ENCODE results near the gene TKT. TPM values are rescaled to one million over a fixed set of nuclear protein-coding genes. Genes with fewer than 3 reads are reported as not detected.

The TKT gene
- total and polyA plus RNA-seq, 2 of the 8 experiments (the other 6 are each of a cell fraction or from before 2014, with no cell fraction given): 418 to 986 TPM

- TF ChIP-seq, protein P1, sequence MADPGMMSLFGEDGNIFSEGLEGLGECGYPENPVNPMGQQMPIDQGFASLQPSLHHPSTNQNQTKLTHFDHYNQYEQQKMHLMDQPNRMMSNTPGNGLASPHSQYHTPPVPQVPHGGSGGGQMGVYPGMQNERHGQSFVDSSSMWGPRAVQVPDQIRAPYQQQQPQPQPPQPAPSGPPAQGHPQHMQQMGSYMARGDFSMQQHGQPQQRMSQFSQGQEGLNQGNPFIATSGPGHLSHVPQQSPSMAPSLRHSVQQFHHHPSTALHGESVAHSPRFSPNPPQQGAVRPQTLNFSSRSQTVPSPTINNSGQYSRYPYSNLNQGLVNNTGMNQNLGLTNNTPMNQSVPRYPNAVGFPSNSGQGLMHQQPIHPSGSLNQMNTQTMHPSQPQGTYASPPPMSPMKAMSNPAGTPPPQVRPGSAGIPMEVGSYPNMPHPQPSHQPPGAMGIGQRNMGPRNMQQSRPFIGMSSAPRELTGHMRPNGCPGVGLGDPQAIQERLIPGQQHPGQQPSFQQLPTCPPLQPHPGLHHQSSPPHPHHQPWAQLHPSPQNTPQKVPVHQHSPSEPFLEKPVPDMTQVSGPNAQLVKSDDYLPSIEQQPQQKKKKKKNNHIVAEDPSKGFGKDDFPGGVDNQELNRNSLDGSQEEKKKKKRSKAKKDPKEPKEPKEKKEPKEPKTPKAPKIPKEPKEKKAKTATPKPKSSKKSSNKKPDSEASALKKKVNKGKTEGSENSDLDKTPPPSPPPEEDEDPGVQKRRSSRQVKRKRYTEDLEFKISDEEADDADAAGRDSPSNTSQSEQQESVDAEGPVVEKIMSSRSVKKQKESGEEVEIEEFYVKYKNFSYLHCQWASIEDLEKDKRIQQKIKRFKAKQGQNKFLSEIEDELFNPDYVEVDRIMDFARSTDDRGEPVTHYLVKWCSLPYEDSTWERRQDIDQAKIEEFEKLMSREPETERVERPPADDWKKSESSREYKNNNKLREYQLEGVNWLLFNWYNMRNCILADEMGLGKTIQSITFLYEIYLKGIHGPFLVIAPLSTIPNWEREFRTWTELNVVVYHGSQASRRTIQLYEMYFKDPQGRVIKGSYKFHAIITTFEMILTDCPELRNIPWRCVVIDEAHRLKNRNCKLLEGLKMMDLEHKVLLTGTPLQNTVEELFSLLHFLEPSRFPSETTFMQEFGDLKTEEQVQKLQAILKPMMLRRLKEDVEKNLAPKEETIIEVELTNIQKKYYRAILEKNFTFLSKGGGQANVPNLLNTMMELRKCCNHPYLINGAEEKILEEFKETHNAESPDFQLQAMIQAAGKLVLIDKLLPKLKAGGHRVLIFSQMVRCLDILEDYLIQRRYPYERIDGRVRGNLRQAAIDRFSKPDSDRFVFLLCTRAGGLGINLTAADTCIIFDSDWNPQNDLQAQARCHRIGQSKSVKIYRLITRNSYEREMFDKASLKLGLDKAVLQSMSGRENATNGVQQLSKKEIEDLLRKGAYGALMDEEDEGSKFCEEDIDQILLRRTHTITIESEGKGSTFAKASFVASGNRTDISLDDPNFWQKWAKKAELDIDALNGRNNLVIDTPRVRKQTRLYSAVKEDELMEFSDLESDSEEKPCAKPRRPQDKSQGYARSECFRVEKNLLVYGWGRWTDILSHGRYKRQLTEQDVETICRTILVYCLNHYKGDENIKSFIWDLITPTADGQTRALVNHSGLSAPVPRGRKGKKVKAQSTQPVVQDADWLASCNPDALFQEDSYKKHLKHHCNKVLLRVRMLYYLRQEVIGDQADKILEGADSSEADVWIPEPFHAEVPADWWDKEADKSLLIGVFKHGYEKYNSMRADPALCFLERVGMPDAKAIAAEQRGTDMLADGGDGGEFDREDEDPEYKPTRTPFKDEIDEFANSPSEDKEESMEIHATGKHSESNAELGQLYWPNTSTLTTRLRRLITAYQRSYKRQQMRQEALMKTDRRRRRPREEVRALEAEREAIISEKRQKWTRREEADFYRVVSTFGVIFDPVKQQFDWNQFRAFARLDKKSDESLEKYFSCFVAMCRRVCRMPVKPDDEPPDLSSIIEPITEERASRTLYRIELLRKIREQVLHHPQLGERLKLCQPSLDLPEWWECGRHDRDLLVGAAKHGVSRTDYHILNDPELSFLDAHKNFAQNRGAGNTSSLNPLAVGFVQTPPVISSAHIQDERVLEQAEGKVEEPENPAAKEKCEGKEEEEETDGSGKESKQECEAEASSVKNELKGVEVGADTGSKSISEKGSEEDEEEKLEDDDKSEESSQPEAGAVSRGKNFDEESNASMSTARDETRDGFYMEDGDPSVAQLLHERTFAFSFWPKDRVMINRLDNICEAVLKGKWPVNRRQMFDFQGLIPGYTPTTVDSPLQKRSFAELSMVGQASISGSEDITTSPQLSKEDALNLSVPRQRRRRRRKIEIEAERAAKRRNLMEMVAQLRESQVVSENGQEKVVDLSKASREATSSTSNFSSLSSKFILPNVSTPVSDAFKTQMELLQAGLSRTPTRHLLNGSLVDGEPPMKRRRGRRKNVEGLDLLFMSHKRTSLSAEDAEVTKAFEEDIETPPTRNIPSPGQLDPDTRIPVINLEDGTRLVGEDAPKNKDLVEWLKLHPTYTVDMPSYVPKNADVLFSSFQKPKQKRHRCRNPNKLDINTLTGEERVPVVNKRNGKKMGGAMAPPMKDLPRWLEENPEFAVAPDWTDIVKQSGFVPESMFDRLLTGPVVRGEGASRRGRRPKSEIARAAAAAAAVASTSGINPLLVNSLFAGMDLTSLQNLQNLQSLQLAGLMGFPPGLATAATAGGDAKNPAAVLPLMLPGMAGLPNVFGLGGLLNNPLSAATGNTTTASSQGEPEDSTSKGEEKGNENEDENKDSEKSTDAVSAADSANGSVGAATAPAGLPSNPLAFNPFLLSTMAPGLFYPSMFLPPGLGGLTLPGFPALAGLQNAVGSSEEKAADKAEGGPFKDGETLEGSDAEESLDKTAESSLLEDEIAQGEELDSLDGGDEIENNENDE (IDR thresholded peaks at IDR 0.05; ENCODE audit: insufficient replicate concordance, low read length): peak; percentile 66
- TF ChIP-seq YY1 (IDR thresholded peaks at IDR 0.05; ENCODE audit: low read depth, low read length) (no peak), KDM4A (IDR thresholded peaks at IDR 0.05; ENCODE audit: low read depth, low read length, severe bottlenecking) (no peak)
- TF ChIP-seq, protein P2, sequence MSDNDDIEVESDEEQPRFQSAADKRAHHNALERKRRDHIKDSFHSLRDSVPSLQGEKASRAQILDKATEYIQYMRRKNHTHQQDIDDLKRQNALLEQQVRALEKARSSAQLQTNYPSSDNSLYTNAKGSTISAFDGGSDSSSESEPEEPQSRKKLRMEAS (IDR thresholded peaks at IDR 0.05): no peak; the same call in 1 of the 2 replicates
Observed at GRCh38 chr3:53286727-53287126, 30.9 kb upstream of the TKT start (continued).

All from H1 (cell line).